KMS-11 (cell line): Measurements from ENCODE around the gene NRG2.
A peak's percentile ranks its signal among the peaks of the same experiment; 100 is the strongest.

Experiments
- H2AFZ ChIP-seq: fragments of 200-600 bp; sonication (generic); 2 replicates; pipeline ENCODE4 v1.6.1; 2016; ENCODE audit warnings: antibody characterized with exemption, mixed run types, low read depth
- H3K27ac ChIP-seq: fragments of 200-600 bp; sonication (generic); 2 replicates; pipeline ENCODE4 v1.6.1; 2016; ENCODE audit warnings: mild to moderate bottlenecking, mixed run types
- H3K27me3 ChIP-seq: fragments of 200-600 bp; sonication (generic); 2 replicates; pipeline ENCODE4 v1.6.1; 2017; ENCODE audit warnings: mild to moderate bottlenecking, low read depth, mixed run types, moderate library complexity; ENCODE audit not compliant: insufficient read depth
- H3K36me3 ChIP-seq: fragments of 200-600 bp; sonication (generic); 2 replicates; pipeline ENCODE4 v1.6.1; 2017; ENCODE audit warnings: mild to moderate bottlenecking, mixed run types; ENCODE audit not compliant: insufficient read depth
- H3K4me1 ChIP-seq: fragments of 200-600 bp; sonication (generic); 2 replicates; pipeline ENCODE4 v1.6.1; 2016; ENCODE audit warnings: mild to moderate bottlenecking, low read depth, mixed run types; ENCODE audit not compliant: poor library complexity, severe bottlenecking
- H3K4me2 ChIP-seq: fragments of 200-600 bp; sonication (generic); 2 replicates; pipeline ENCODE4 v1.7.0; 2016; ENCODE audit warnings: mild to moderate bottlenecking, mixed run types
- H3K4me3 ChIP-seq: fragments of 200-600 bp; sonication (generic); IDR thresholded peaks from 2 replicates; pipeline ENCODE4 v1.6.1; 2017; ENCODE audit warnings: low read depth, low read length, mixed read lengths; ENCODE audit not compliant: insufficient read depth
- H3K79me2 ChIP-seq: fragments of 200-600 bp; sonication (generic); 2 replicates; pipeline ENCODE4 v1.6.1; 2016; ENCODE audit warnings: low read depth, mixed run types; ENCODE audit not compliant: insufficient read depth
- H3K9ac ChIP-seq: fragments of 200-600 bp; sonication (generic); 2 replicates; pipeline ENCODE4 v1.6.1; 2016; ENCODE audit warnings: mild to moderate bottlenecking, mixed run types
- H4K20me1 ChIP-seq: fragments of 200-600 bp; sonication (generic); 2 replicates; pipeline ENCODE4 v1.6.1; 2016; ENCODE audit warnings: mild to moderate bottlenecking, mixed run types; ENCODE audit not compliant: insufficient read depth
- CTCF ChIP-seq: fragments of 200-600 bp; sonication (generic); conservative IDR thresholded peaks from 2 replicates; pipeline ENCODE4 v1.6.1; 2017; ENCODE audit warnings: low read depth, mild to moderate bottlenecking, antibody characterized with exemption, low read length, moderate library complexity, mixed read lengths

The NRG2 gene

DNA sequence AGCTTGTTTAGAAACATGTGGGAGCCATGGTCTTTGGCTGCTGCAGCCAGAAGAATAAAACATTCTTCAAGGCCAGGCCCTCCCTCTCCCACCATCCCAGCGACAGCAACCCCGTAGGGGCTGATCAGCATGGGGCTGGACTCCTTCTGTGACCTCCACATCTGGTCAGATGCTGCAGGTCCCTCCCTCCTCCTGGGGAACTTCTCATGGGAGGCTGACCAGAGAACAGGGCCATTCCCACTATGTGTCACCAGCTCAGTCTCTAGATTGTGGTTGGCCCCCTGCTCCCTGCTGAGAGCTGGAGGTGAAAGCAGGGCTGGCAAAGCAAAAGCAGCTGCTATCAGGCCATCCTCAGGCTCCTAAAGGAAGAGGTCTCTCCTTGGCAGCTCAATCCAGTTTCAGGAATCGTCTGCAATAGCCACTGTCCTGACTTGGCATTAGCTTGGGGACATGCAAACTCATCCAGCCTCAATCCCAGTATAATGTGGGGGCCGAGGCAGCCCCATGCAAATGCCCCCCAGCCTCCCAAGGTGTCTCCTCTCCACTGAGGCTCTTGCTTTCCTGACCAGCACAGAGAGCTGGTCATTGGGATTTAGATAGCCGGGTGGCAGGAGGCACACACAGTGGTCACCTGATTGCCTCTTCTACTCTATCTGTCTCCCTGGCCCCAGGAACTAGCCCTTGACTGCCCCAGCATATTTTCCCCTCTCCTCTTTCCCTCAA, 81.5 kb downstream of the NRG2 start:
- peaks cover 6% of the 10 kb centered on the region; the same call in 1 of the 2 replicates for H3K79me2 ChIP-seq

DNA sequence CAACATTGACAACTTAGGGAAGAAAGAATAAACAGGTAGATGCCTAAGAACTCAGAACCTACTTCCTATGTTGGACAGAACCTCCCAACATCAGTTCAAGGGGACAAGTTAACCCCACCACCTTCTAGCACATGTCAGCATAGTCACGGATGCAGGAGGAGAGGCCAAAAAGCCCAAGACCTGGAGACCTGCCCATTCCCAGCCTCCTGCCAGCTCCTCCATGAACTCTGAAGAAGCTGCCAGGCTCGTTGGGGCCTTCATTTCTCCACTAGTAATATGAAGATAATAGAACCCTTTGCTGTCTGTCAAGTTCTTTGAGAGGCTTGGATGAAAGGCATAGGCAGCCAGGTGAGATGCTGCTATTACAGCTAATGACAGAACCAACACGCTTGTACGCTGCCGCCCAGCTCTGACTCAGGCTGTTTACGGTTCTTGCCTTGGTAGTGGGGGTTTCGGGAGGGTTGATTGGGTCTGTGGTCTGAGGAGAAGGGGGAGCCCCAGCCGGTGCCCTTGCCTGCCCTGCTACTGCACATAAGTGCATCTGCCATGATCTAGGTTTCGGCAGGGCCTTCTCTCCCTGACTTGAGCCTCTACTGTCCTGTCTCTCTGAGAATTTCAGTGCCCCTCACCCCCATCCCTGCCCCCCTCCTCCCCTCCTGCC, 82.2 kb downstream of the NRG2 start:
- Histone ChIP-seq H3K27me3 (no peaks in the 10 kb centered on the region), H3K9ac (peak overlapping the region; percentile 46; the same call in 1 of the 2 replicates), H4K20me1 (0 out of 2 replicates have a peak, but pooled peaks cover 15% of the 10 kb centered on the region), H3K4me2 (peak overlapping the region; percentile 80), H3K4me1 (peaks cover 55% of the 10 kb centered on the region), H3K4me3 (no peak overlapping the region), H3K79me2 (peaks cover 10% of the 10 kb centered on the region; the same call in 1 of the 2 replicates), H2AFZ (no peak overlapping the region), H3K27ac (peak overlapping the region; percentile 68; the same call in 1 of the 2 replicates), H3K36me3 (no peaks in the 10 kb centered on the region)
- no peak for TF ChIP-seq CTCF

More for the DNA sequence above, 81.5 kb downstream of the NRG2 start:
- no peaks in the 10 kb centered on the region for H3K27me3 ChIP-seq
- peak overlapping the region; percentile 80 for H3K4me2 ChIP-seq
- H3K4me3 ChIP-seq = no peak overlapping the region
- H3K9ac ChIP-seq = peak overlapping the region; percentile 46; the same call in 1 of the 2 replicates
- H3K27ac ChIP-seq = peak overlapping the region; percentile 68; the same call in 1 of the 2 replicates
- no peak overlapping the region for H2AFZ ChIP-seq
- 0 out of 2 replicates have a peak, but pooled peaks cover 15% of the 10 kb centered on the region for H4K20me1 ChIP-seq
- H3K36me3 ChIP-seq = no peaks in the 10 kb centered on the region
- peaks cover 51% of the 10 kb centered on the region for H3K4me1 ChIP-seq
- TF ChIP-seq CTCF = no peak

DNA sequence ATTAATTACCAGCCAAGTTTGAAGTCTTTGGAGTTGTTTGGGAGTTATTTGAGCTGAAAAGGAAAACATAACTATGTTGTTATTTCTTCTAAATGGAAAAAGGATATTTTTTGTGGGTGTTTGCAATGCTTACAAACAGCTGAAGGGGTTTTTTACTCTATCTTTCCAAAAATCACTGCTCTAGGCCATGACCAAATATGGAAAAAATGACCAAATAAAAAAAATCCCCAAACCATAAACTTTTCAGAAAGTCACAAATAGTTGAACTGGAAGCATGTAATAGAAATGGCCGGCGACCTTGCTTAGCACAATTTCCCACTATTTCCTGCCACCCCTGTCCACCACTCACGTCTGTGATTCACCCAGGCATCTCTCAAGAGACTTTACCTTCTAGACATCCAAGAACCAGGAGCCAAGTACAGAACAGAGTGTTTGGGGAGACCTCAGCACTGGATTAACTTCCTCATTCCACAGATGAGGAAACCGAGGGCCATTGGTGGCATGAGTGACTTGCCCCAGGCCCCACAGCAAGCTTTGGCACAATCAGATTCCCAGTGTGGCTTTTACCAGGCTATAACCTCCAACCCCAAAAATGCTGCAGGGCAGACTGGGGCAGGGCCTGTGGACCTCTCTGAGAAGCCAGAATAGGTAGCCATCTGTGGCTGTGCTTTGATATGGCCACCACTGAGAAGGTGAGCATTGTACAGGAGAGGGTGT, 84.5 kb downstream of the NRG2 start:
- no peaks in the 10 kb centered on the region for H3K27me3 ChIP-seq
- H3K4me1 ChIP-seq = peaks cover 51% of the 10 kb centered on the region
- TF ChIP-seq CTCF = no peak
- no peak overlapping the region for H3K9ac ChIP-seq
- no peaks in the 10 kb centered on the region for H3K36me3 ChIP-seq
- H3K4me3 ChIP-seq = no peak overlapping the region
- H4K20me1 ChIP-seq = 0 out of 2 replicates have a peak, but pooled peaks cover 6% of the 10 kb centered on the region
- no peak overlapping the region for H3K27ac ChIP-seq
- peaks cover 10% of the 10 kb centered on the region; the same call in 1 of the 2 replicates for H3K79me2 ChIP-seq
- H2AFZ ChIP-seq = no peak overlapping the region
- no peak overlapping the region for H3K4me2 ChIP-seq

DNA sequence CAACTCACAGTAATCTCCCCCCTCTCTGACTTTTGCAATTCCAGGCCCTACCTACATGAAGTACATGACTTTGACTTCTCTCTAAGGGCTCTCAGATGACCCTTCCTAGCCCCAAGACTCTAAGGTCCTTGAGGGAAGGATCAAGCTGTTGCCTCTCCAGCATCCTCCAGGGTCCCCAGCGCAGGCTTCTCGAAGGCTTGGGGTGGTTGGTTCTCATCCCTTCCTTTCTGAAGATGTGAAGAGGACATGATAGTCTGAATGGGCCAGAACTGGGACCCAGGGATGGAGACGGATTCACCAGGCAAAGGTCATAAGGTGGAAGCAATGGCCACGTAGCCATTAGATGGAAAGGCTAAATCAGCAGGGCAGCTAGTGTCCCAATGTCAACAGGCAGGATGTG, 86.8 kb downstream of the NRG2 start:
- Histone ChIP-seq H3K79me2 (peaks cover 10% of the 10 kb centered on the region; the same call in 1 of the 2 replicates), H3K9ac (no peak overlapping the region), H3K27me3 (no peaks in the 10 kb centered on the region), H4K20me1 (0 out of 2 replicates have a peak, but pooled peaks cover 6% of the 10 kb centered on the region), H3K4me3 (no peak overlapping the region), H3K27ac (no peak overlapping the region), H3K36me3 (no peaks in the 10 kb centered on the region), H3K4me2 (no peak overlapping the region), H2AFZ (no peak overlapping the region), H3K4me1 (peaks cover 33% of the 10 kb centered on the region)
- TF ChIP-seq CTCF = no peak
